H1 (cell line): ENCODE measurements around the gene KLK8. TPM values are rescaled to one million over a fixed set of nuclear protein-coding genes. Genes with fewer than 3 reads are reported as not detected.

Source experiments
- CTCF ChIA-PET: fragments of 300-600 bp; sonication (Branson Sonifier 250); formaldehyde crosslinking; loops from one replicate; lab custom pipeline; 2021; ENCODE audit not compliant: partially characterized antibody; lab: Charles Lee
- POLR2A ChIA-PET: fragments of 300-600 bp; sonication (Branson Sonifier 250); formaldehyde crosslinking; loops from one replicate; lab custom pipeline; 2021; ENCODE audit warnings: inconsistent platforms; ENCODE audit not compliant: partially characterized antibody; lab: Charles Lee
- DNase-seq, 2 experiments: peaks; one replicate each; pipeline versions ENCODE4 v3.0.0 to v3.0.0-alpha.2; 2010 to 2022; ENCODE audit warnings: low spot score in 2 of 2, low read depth in 1 of 2, mixed read lengths in 1 of 2
- FAIRE-seq: peaks from 2 replicates; lab custom pipeline; 2011; peaks lifted over from hg19 to GRCh38; lab: Jason Lieb, UNC
- H2AFZ ChIP-seq: 2 replicates; pipeline ENCODE4 v1.8.1; 2012; ENCODE audit warnings: low read length, inconsistent platforms
- H2AK5ac ChIP-seq: 2 replicates; pipeline ENCODE4 v1.6.1; 2013; ENCODE audit warnings: low read depth, low read length
- H2BK120ac ChIP-seq: replicated peaks from 2 replicates; pipeline ENCODE3; 2013; ENCODE audit warnings: low read depth, low read length, inconsistent platforms
- H2BK12ac ChIP-seq: 2 replicates; pipeline ENCODE4 v1.6.1; 2013; ENCODE audit warnings: low read depth, low read length
- H2BK15ac ChIP-seq: 2 replicates; pipeline ENCODE4 v1.6.1; 2013; ENCODE audit warnings: low read length
- H2BK20ac ChIP-seq: 2 replicates; pipeline ENCODE4 v1.6.1; 2013; ENCODE audit warnings: low read length
- H2BK5ac ChIP-seq: 2 replicates; pipeline ENCODE4 v1.6.1; 2013; ENCODE audit warnings: low read depth, low read length
- H3K14ac ChIP-seq: 2 replicates; pipeline ENCODE4 v1.6.1; 2013; ENCODE audit warnings: inconsistent platforms; ENCODE audit not compliant: insufficient read length
- H3K18ac ChIP-seq: 2 replicates; pipeline ENCODE4 v1.6.1; 2013; ENCODE audit warnings: low read length; ENCODE audit errors: extremely low read depth
- H3K23ac ChIP-seq: 2 replicates; pipeline ENCODE4 v1.6.1; 2013; ENCODE audit warnings: inconsistent platforms; ENCODE audit not compliant: insufficient read length
- H3K23me2 ChIP-seq: 2 replicates; pipeline ENCODE4 v1.6.1; 2013; ENCODE audit warnings: low read depth, low read length
- H3K27ac ChIP-seq: 2 replicates; pipeline ENCODE4 v1.6.1; 2011; ENCODE audit warnings: low read depth, low read length, inconsistent platforms
- H3K27me3 ChIP-seq, 4 experiments: replicated peaks in 1 of 4; 1 replicate in 1 of 4; 2 replicates in 3 of 4; pipeline versions ENCODE4 v1.6.1 to v1.8.1; 2011 to 2013; ENCODE audit warnings: low read length in 3 of 4, mild to moderate bottlenecking in 3 of 4, inconsistent platforms in 2 of 4, mixed read lengths in 2 of 4, moderate library complexity in 1 of 4; ENCODE audit not compliant: control insufficient read depth in 3 of 4, insufficient read depth in 3 of 4; ENCODE audit errors: extremely low read depth in 1 of 4
- H3K36me3 ChIP-seq, 4 experiments: 2 replicates each; pipeline versions ENCODE4 v1.6.1 to v1.8.1; 2011 to 2013; ENCODE audit warnings: mild to moderate bottlenecking in 4 of 4, low read length in 3 of 4, moderate library complexity in 2 of 4, control low read depth in 1 of 4, inconsistent platforms in 1 of 4; ENCODE audit not compliant: insufficient read depth in 4 of 4, control insufficient read depth in 2 of 4
- H3K4ac ChIP-seq: replicated peaks from 2 replicates; pipeline ENCODE3; 2013; ENCODE audit warnings: low read length, low read depth, mixed read lengths, inconsistent platforms; ENCODE audit not compliant: insufficient read length
- H3K4me1 ChIP-seq, 4 experiments: replicated peaks in 1 of 4; 1 replicate in 1 of 4; 2 replicates in 3 of 4; pipeline versions ENCODE4 v1.6.1 to v1.8.1; 2011 to 2013; ENCODE audit warnings: low read length in 3 of 4, inconsistent platforms in 2 of 4, mixed read lengths in 1 of 4; ENCODE audit not compliant: insufficient read depth in 4 of 4, control insufficient read depth in 3 of 4
- H3K4me2 ChIP-seq, 2 experiments: 2 replicates each; pipeline versions ENCODE4 v1.6.1 to v1.8.1; 2011 to 2013; ENCODE audit warnings: low read depth in 2 of 2, low read length in 2 of 2, control low read depth in 1 of 2, inconsistent platforms in 1 of 2, mild to moderate bottlenecking in 1 of 2; ENCODE audit not compliant: insufficient read depth in 1 of 2
- H3K4me3 ChIP-seq, 4 experiments: fragments of 200-600, 300-600 bp in 1 of 4; sonication (generic), shearing (Covaris generic), sonication (Bioruptor Twin) in 1 of 4; 2 replicates each; pipeline versions ENCODE4 v1.5.1 to v1.8.1; 2011 to 2016; ENCODE audit warnings: low read length in 4 of 4, low read depth in 3 of 4, control low read depth in 2 of 4, inconsistent platforms in 2 of 4, mild to moderate bottlenecking in 2 of 4, mixed read lengths in 1 of 4, moderate library complexity in 1 of 4; ENCODE audit not compliant: insufficient read depth in 2 of 4; ENCODE audit errors: extremely low read depth in 1 of 4
- H3K56ac ChIP-seq: replicated peaks from 2 replicates; pipeline ENCODE3; 2013; ENCODE audit warnings: low read depth, mild to moderate bottlenecking, mixed read lengths, low read length, inconsistent platforms; ENCODE audit not compliant: insufficient read length
- H3K79me1 ChIP-seq: 2 replicates; pipeline ENCODE4 v1.6.1; 2013; ENCODE audit warnings: low read depth, low read length, control low read depth
- H3K79me2 ChIP-seq, 2 experiments: 2 replicates each; pipeline versions ENCODE4 v1.6.1 to v1.8.1; 2012 to 2013; ENCODE audit warnings: low read length in 2 of 2, mild to moderate bottlenecking in 2 of 2, inconsistent platforms in 1 of 2; ENCODE audit not compliant: insufficient read depth in 2 of 2, control insufficient read depth in 1 of 2
- H3K9ac ChIP-seq, 4 experiments: replicated peaks in 1 of 4; 1 replicate in 1 of 4; 2 replicates in 3 of 4; pipeline versions ENCODE4 v1.6.1 to v1.8.1; 2011 to 2013; ENCODE audit warnings: low read depth in 3 of 4, low read length in 3 of 4, control low read depth in 2 of 4, mild to moderate bottlenecking in 2 of 4, moderate library complexity in 2 of 4, inconsistent platforms in 1 of 4; ENCODE audit errors: extremely low read depth in 1 of 4
- H3K9me3 ChIP-seq, 2 experiments: 2 replicates each; pipeline versions ENCODE4 v1.6.1 to v1.8.1; 2012 to 2013; ENCODE audit warnings: mild to moderate bottlenecking in 2 of 2, moderate library complexity in 2 of 2, control low read depth in 1 of 2, inconsistent platforms in 1 of 2, low read depth in 1 of 2, low read length in 1 of 2, mixed read lengths in 1 of 2; ENCODE audit not compliant: insufficient read depth in 2 of 2
- H4K20me1 ChIP-seq, 2 experiments: replicated peaks in 1 of 2; 2 replicates each; pipeline versions ENCODE3 to v1.8.1; 2011 to 2013; ENCODE audit warnings: inconsistent platforms in 2 of 2, low read length in 2 of 2, mild to moderate bottlenecking in 1 of 2; ENCODE audit not compliant: insufficient read depth in 2 of 2, control insufficient read depth in 1 of 2
- H4K5ac ChIP-seq: 2 replicates; pipeline ENCODE4 v1.6.1; 2013; ENCODE audit warnings: low read length, low read depth, mixed read lengths, inconsistent platforms; ENCODE audit not compliant: insufficient read length
- H4K8ac ChIP-seq: 2 replicates; pipeline ENCODE4 v1.8.0; 2013; ENCODE audit warnings: mild to moderate bottlenecking, moderate library complexity, low read length, inconsistent platforms; ENCODE audit not compliant: insufficient read depth; ENCODE audit errors: extremely low read depth
- H4K91ac ChIP-seq: replicated peaks from 2 replicates; pipeline ENCODE3; 2013; ENCODE audit warnings: low read length, mixed read lengths, inconsistent platforms; ENCODE audit not compliant: insufficient read length
- GABPA ChIP-seq: IDR thresholded peaks from 2 replicates; pipeline ENCODE4 v1.6.1; 2011; ENCODE audit warnings: mild to moderate bottlenecking, low read length, moderate library complexity, borderline replicate concordance; ENCODE audit not compliant: insufficient read depth
- PHF8 ChIP-seq: fragments of 200-600 bp; sonication (generic); conservative IDR thresholded peaks from 2 replicates; pipeline ENCODE4 v1.7.1; 2012; ENCODE audit warnings: low read depth, mild to moderate bottlenecking, inconsistent platforms, low read length, moderate library complexity
- WGBS, 2 experiments: shearing (Covaris generic) in 1 of 2; methylation state at CpG; one replicate each; pipeline versions ENCODE4 v1.1.6 to v1.1.7; 2013 to 2015; ENCODE audit warnings: low lambda C conversion rate in 2 of 2, mixed read lengths in 2 of 2, inconsistent platforms in 1 of 2, low coverage in 1 of 2, missing lambda C conversion rate in 1 of 2; ENCODE audit not compliant: insufficient replicate concordance in 2 of 2, insufficient coverage in 1 of 2, insufficient read length in 1 of 2; ENCODE audit errors: extremely low coverage in 1 of 2, missing lambda C conversion rate in 1 of 2; 5-methylcytosine and 5-hydroxymethylcytosine counted together
- polyA plus RNA-seq, 7 experiments: library from polyadenylated mRNA; depleted of rRNA in 3 of 7; stranded (reverse) in 5 of 7; unstranded in 2 of 7; fragments of >200 nt in 5 of 7; fragments of 200-250 nt in 2 of 7; gene quantifications; 1 replicate in 5 of 7; 2 replicates in 1 of 7; 4 replicates in 1 of 7; pipeline versions ENCODE4 v1.2.1 to v1.2.3, GENCODE V29; 2011 to 2013; ENCODE audit warnings: missing spikeins in 2 of 7, mixed read lengths in 2 of 7
- total RNA-seq: library from RNA; stranded (reverse); fragmentation: NEBNext Ultra II Directional; extraction: Animal tissue kit (Norgen Biotek cat#: 25700); gene quantifications from 2 replicates; pipeline ENCODE4 v1.2.1, GENCODE V29; 2021

KLK8 gene
- total and polyA plus RNA-seq, 2 of the 8 experiments (the other 6 are each of a cell fraction or from before 2014, with no cell fraction given) = 2.9 to 3.6 TPM

GRCh38 chr19:51027873-51028272 is 26.5 kb upstream of the KLK8 start:
- WGBS, 2 experiments = 82% methylated on average over 5 of the region's 5 CpGs; no CpG with 5 or more reads in 1 of the 2 experiments
- FAIRE-seq (no peak), DNase-seq (no peak)
- H2AFZ ChIP-seq = no peak overlapping the region
- 0 out of 2 replicates have a peak overlapping the region, but pooled peaks have one; percentile 39 for H2BK12ac ChIP-seq
- H2BK20ac ChIP-seq = no peak overlapping the region
- 0 out of 2 replicates have a peak overlapping the region, but pooled peaks have one; percentile 81 for H2BK15ac ChIP-seq
- H3K18ac ChIP-seq = no peak overlapping the region
- POLR2A ChIA-PET = interaction anchor here (1.0 to 1.6 kb wide), 5 partner anchors 10 to 233 kb away, joined by 3 to 6 read pairs (median 3); partner anchors contain the start of gene KLK13
- no peak overlapping the region for H3K27ac ChIP-seq
- H4K91ac ChIP-seq = no peak overlapping the region
- no peaks in the 10 kb centered on the region for H4K20me1 ChIP-seq
- no peak overlapping the region for H2BK120ac ChIP-seq
- no peak overlapping the region for H3K9ac ChIP-seq
- H3K9me3 ChIP-seq = no peaks in the 10 kb centered on the region
- CTCF ChIA-PET = interaction anchor here (0.8 to 15.0 kb wide), 8 partner anchors 9 to 65 kb away, joined by 3 to 269 read pairs (median 4); no protein-coding TSS in a partner anchor
- no peak for TF ChIP-seq GABPA
- TF ChIP-seq PHF8 = no peak
- H3K4me1 ChIP-seq = peaks cover 3 to 25% (median 17%) of the 10 kb centered on the region in 4 experiments
- no peak overlapping the region for H4K5ac ChIP-seq
- no peak overlapping the region for H3K4me3 ChIP-seq
- H3K4ac ChIP-seq = no peak overlapping the region
- H2AK5ac ChIP-seq = no peak overlapping the region
- H2BK5ac ChIP-seq = no peak overlapping the region
- H3K27me3 ChIP-seq = no peaks in the 10 kb centered on the region; a peak in 1 of 7 replicates
- no peak overlapping the region for H3K4me2 ChIP-seq
- H3K23me2 ChIP-seq = no peaks in the 10 kb centered on the region; the same call in 1 of the 2 replicates
- no peak overlapping the region for H3K56ac ChIP-seq
- no peaks in the 10 kb centered on the region for H3K79me1 ChIP-seq
- no peak overlapping the region for H4K8ac ChIP-seq
- H3K79me2 ChIP-seq = no peaks in the 10 kb centered on the region
- no peak overlapping the region for H3K23ac ChIP-seq
- no peaks in the 10 kb centered on the region for H3K36me3 ChIP-seq
- no peak overlapping the region for H3K14ac ChIP-seq
